HL-60 (cell line): ENCODE data around the gene KDM4C.

ENCODE experiments used
- GABPA ChIP-seq: IDR thresholded peaks from 2 replicates; pipeline ENCODE4 v1.6.1; 2012; ENCODE audit warnings: low read depth
- SPI1 ChIP-seq: IDR thresholded peaks from 2 replicates; pipeline ENCODE4 v1.6.1; 2012; ENCODE audit warnings: low read depth, mild to moderate bottlenecking, borderline replicate concordance
- TF ChIP-seq, protein P1 (sequence below): IDR thresholded peaks from one replicate; pipeline ENCODE4 v1.5.1; 2011; ENCODE audit warnings: low read length, control low read depth, inconsistent platforms; ENCODE audit not compliant: insufficient read depth

DNA sequence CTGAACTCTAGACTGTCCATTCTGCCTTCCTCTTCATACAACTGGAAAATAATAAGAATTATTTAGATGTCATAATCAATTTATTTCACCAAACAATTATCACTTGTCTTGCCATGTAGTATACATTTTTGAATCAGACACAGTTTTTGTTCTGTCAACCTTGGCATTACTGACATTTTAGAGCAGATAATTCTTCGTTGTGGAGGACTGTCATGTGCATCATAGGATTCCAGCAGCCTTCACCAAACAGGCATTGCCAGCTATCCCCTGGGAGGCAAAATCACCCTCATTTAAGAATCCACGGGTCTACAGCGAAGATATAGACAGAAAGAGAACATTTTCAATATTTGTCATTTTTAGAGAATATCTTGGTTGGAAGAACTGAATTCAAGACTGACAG lies 293.9 kb downstream of the KDM4C start:
- TF ChIP-seq SPI1: no peak
- TF ChIP-seq GABPA: no peak
- TF ChIP-seq, protein P1, sequence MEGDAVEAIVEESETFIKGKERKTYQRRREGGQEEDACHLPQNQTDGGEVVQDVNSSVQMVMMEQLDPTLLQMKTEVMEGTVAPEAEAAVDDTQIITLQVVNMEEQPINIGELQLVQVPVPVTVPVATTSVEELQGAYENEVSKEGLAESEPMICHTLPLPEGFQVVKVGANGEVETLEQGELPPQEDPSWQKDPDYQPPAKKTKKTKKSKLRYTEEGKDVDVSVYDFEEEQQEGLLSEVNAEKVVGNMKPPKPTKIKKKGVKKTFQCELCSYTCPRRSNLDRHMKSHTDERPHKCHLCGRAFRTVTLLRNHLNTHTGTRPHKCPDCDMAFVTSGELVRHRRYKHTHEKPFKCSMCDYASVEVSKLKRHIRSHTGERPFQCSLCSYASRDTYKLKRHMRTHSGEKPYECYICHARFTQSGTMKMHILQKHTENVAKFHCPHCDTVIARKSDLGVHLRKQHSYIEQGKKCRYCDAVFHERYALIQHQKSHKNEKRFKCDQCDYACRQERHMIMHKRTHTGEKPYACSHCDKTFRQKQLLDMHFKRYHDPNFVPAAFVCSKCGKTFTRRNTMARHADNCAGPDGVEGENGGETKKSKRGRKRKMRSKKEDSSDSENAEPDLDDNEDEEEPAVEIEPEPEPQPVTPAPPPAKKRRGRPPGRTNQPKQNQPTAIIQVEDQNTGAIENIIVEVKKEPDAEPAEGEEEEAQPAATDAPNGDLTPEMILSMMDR: no peak
